GM23338 (cell line): ENCODE measurements around the gene RAB37. TPM values are rescaled to one million over a fixed set of nuclear protein-coding genes. Genes with fewer than 3 reads are reported as not detected.
A peak's percentile ranks its signal among the peaks of the same experiment; 100 is the strongest.

Source experiments
- ATAC-seq: fragments of 200-7000 bp; cut with Tn5 transposase; 3 replicates; pipeline ENCODE4 v1.9.1; 2020
- DNase-seq: peaks from one replicate; pipeline ENCODE4 v3.0.0-alpha.2; 2015; ENCODE audit warnings: low spot score
- H2AFZ ChIP-seq: fragments of 200-600 bp; sonication (generic); 2 replicates; pipeline ENCODE4 v1.8.0; 2016; ENCODE audit warnings: antibody characterized with exemption, mild to moderate bottlenecking, moderate library complexity
- H3F3A ChIP-seq: fragments of 200-600 bp; sonication (generic); replicated peaks from 2 replicates; pipeline ENCODE4 v1.8.0; 2017; ENCODE audit warnings: antibody characterized with exemption, mixed run types, low read depth
- H3K27ac ChIP-seq: fragments of 200-600 bp; sonication (generic); 2 replicates; pipeline ENCODE4 v1.6.1; 2016; ENCODE audit warnings: low read depth
- H3K27me3 ChIP-seq: fragments of 200-600 bp; sonication (generic); 2 replicates; pipeline ENCODE4 v1.8.0; 2016; ENCODE audit warnings: mild to moderate bottlenecking, mixed run types, moderate library complexity; ENCODE audit not compliant: insufficient read depth
- H3K36me3 ChIP-seq: fragments of 200-600 bp; sonication (generic); 2 replicates; pipeline ENCODE4 v1.8.0; 2016; ENCODE audit warnings: mild to moderate bottlenecking; ENCODE audit not compliant: insufficient read depth
- H3K4me1 ChIP-seq: fragments of 200-600 bp; sonication (generic); 2 replicates; pipeline ENCODE4 v1.8.0; 2016; ENCODE audit warnings: mild to moderate bottlenecking, moderate library complexity; ENCODE audit not compliant: insufficient read depth
- H3K4me2 ChIP-seq: fragments of 200-600 bp; sonication (generic); 2 replicates; pipeline ENCODE4 v1.7.1; 2017; ENCODE audit warnings: mixed run types
- H3K4me3 ChIP-seq: fragments of 200-600 bp; sonication (generic); 2 replicates; pipeline ENCODE4 v1.6.1; 2016; ENCODE audit warnings: mixed run types
- H3K79me2 ChIP-seq: fragments of 200-600 bp; sonication (generic); replicated peaks from 2 replicates; pipeline ENCODE4 v1.8.0; 2017; ENCODE audit warnings: mild to moderate bottlenecking; ENCODE audit not compliant: insufficient read depth
- H3K9me2 ChIP-seq: fragments of 200-600 bp; sonication (generic); 2 replicates; pipeline ENCODE4 v1.8.0; 2017; ENCODE audit not compliant: insufficient read depth
- H4K20me1 ChIP-seq: fragments of 200-600 bp; sonication (generic); replicated peaks from 2 replicates; pipeline ENCODE4 v1.8.0; 2017; ENCODE audit warnings: mild to moderate bottlenecking; ENCODE audit not compliant: insufficient read depth
- H3K27ac Mint-ChIP-seq: 2 replicates; pipeline ENCODE4 v1.8.0; 2020; ENCODE audit warnings: inconsistent platforms, mild to moderate bottlenecking, moderate library complexity, mixed read lengths
- H3K27me3 Mint-ChIP-seq: 3 replicates; pipeline ENCODE4 v1.8.0; 2022; ENCODE audit warnings: low read depth, mild to moderate bottlenecking, moderate library complexity, mixed read lengths, inconsistent platforms; ENCODE audit not compliant: insufficient read depth, poor library complexity
- H3K36me3 Mint-ChIP-seq: 3 replicates; pipeline ENCODE4 v1.8.0; 2021; ENCODE audit warnings: low read depth, mild to moderate bottlenecking, inconsistent platforms, moderate library complexity, mixed read lengths
- H3K4me1 Mint-ChIP-seq: 3 replicates; pipeline ENCODE4 v1.8.0; 2020; ENCODE audit warnings: mild to moderate bottlenecking, inconsistent platforms, mixed read lengths
- H3K4me3 Mint-ChIP-seq: 3 replicates; pipeline ENCODE4 v1.8.0; 2021; ENCODE audit warnings: moderate library complexity, mild to moderate bottlenecking, inconsistent platforms, mixed read lengths
- H3K9me3 Mint-ChIP-seq: 3 replicates; pipeline ENCODE4 v1.8.0; 2020; ENCODE audit warnings: moderate library complexity, mild to moderate bottlenecking, inconsistent platforms, mixed read lengths
- CREB1 ChIP-seq: fragments of 250-450 bp; sonication (Bioruptor Pico); IDR thresholded peaks from 2 replicates; pipeline ENCODE4 v1.5.0; 2020; ENCODE audit warnings: low read depth, mild to moderate bottlenecking, moderate library complexity
- EZH2 ChIP-seq: fragments of 200-600 bp; sonication (generic); IDR thresholded peaks from one replicate; pipeline ENCODE4 v1.8.0; 2017; ENCODE audit warnings: antibody characterized with exemption, mild to moderate bottlenecking, low read depth; ENCODE audit not compliant: unreplicated experiment
- EZH2phosphoT487 ChIP-seq: fragments of 200-600 bp; sonication (generic); IDR thresholded peaks from one replicate; pipeline ENCODE4 v1.8.1; 2018; ENCODE audit warnings: antibody characterized with exemption; ENCODE audit not compliant: unreplicated experiment
- JUNB ChIP-seq: IDR thresholded peaks from one replicate; pipeline ENCODE4 v1.6.1; 2016; ENCODE audit warnings: antibody characterized with exemption; ENCODE audit not compliant: unreplicated experiment
- NANOG ChIP-seq: IDR thresholded peaks from 2 replicates; pipeline ENCODE4 v1.6.1; 2016; ENCODE audit warnings: antibody characterized with exemption, borderline replicate concordance
- POLR2AphosphoS5 ChIP-seq: IDR thresholded peaks from 2 replicates; pipeline ENCODE4 v1.6.1; 2016; ENCODE audit warnings: antibody characterized with exemption, low read depth
- STAT1 ChIP-seq: IDR thresholded peaks from one replicate; pipeline ENCODE4 v1.6.1; 2016; ENCODE audit warnings: antibody characterized with exemption; ENCODE audit not compliant: unreplicated experiment
- ZNF114 ChIP-seq: fragments of 250-450 bp; sonication (Bioruptor Pico); IDR thresholded peaks from 2 replicates; pipeline ENCODE4 v1.5.0; 2020; ENCODE audit warnings: mild to moderate bottlenecking, moderate library complexity
- ZNF331 ChIP-seq: fragments of 250-450 bp; sonication (Bioruptor Pico); IDR thresholded peaks from 2 replicates; pipeline ENCODE4 v1.5.0; 2020; ENCODE audit warnings: low read depth, mild to moderate bottlenecking, moderate library complexity
- polyA plus RNA-seq: library from polyadenylated mRNA; unstranded; fragments of >200 nt; fragmentation: Nextera tagmentation; extraction: Ambion mirVana; gene quantifications from 2 replicates; pipeline ENCODE4 v1.2.1, GENCODE V29; 2016
- total RNA-seq: library from RNA; depleted of rRNA; stranded (reverse); fragments of >200 nt; shearing (Covaris generic); gene quantifications from 2 replicates; pipeline ENCODE4 v1.2.3, GENCODE V29; 2014
- TF ChIP-seq, protein P1 (sequence below): IDR thresholded peaks from 2 replicates; pipeline ENCODE4 v1.6.1; 2016; ENCODE audit warnings: antibody characterized with exemption
- TF ChIP-seq, protein P2 (sequence below), 2 experiments: fragments of 200-600 bp in 1 of 2; sonication (generic) in 1 of 2; conservative IDR thresholded peaks; 2 replicates each; pipeline versions ENCODE4 v1.5.1 to v1.6.1; 2016 to 2017; ENCODE audit warnings: antibody characterized with exemption in 2 of 2, low read depth in 2 of 2, mild to moderate bottlenecking in 2 of 2, moderate library complexity in 1 of 2
- TF ChIP-seq, protein P3 (sequence below): fragments of 250-450 bp; sonication (Bioruptor Pico); IDR thresholded peaks from 2 replicates; pipeline ENCODE4 v1.5.0; 2020; ENCODE audit warnings: mild to moderate bottlenecking, moderate library complexity
- TF ChIP-seq, protein P4 (sequence below): IDR thresholded peaks from one replicate; pipeline ENCODE4 v1.6.1; 2018; ENCODE audit warnings: antibody characterized with exemption; ENCODE audit not compliant: unreplicated experiment

Gene RAB37
- total and polyA plus RNA-seq, 2 experiments from 2014 or later, result 3.3 to 5.2 TPM

DNA sequence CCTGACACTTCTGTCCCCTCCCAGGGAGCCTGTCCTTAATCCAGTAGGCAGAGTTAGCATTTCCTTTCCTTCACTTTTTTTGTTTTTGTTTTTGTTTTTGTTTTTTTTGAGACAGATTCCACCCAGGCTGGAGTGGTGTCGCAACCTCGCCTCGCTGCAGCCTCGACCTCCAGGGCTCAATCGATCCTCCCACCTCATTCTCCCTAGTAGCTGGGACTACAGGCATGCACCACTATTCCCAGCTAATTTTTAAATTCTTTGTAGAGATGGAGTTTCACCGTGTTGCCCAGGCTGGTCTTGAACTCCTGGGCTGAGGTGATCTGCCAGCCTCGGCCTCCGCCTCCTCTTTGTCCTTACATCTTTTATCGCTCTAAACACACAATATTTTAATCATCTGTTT lies 15.4 kb downstream of the RAB37 start:
- Mint-ChIP-seq H3K4me1 (peaks cover 44% of the 10 kb centered on the region), H3K27me3 (peaks cover 21% of the 10 kb centered on the region)
- H3K27me3 ChIP-seq, result no peaks in the 10 kb centered on the region

More for the DNA sequence above, 15.4 kb downstream of the RAB37 start:
- Histone ChIP-seq H3F3A (peaks cover 6% of the 10 kb centered on the region; the same call in 1 of the 2 replicates), H3K27ac (no peak overlapping the region), H3K4me2 (no peak overlapping the region), H3K79me2 (peaks cover 84% of the 10 kb centered on the region), H2AFZ (no peak overlapping the region), H3K4me3 (no peak overlapping the region), H3K9me2 (no peaks in the 10 kb centered on the region), H3K4me1 (peaks cover 30% of the 10 kb centered on the region), H4K20me1 (peaks cover 62% of the 10 kb centered on the region), H3K36me3 (no peaks in the 10 kb centered on the region)
- H3K4me3 Mint-ChIP-seq, result no peak overlapping the region
- H3K9me3 Mint-ChIP-seq, result no peaks in the 10 kb centered on the region
- ATAC-seq, result no peak
- H3K36me3 Mint-ChIP-seq, result peaks cover 16% of the 10 kb centered on the region
- DNase-seq, result no peak
- TF ChIP-seq NANOG (no peak), JUNB (no peak), ZNF331 (CRISPR knock-in tag) (no peak), CREB1 (no peak), STAT1 (no peak), ZNF114 (CRISPR knock-in tag) (no peak), POLR2AphosphoS5 (no peak), EZH2phosphoT487 (no peak), EZH2 (no peak)
- TF ChIP-seq, protein P1, sequence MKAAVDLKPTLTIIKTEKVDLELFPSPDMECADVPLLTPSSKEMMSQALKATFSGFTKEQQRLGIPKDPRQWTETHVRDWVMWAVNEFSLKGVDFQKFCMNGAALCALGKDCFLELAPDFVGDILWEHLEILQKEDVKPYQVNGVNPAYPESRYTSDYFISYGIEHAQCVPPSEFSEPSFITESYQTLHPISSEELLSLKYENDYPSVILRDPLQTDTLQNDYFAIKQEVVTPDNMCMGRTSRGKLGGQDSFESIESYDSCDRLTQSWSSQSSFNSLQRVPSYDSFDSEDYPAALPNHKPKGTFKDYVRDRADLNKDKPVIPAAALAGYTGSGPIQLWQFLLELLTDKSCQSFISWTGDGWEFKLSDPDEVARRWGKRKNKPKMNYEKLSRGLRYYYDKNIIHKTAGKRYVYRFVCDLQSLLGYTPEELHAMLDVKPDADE, result no peak
- TF ChIP-seq, protein P2, sequence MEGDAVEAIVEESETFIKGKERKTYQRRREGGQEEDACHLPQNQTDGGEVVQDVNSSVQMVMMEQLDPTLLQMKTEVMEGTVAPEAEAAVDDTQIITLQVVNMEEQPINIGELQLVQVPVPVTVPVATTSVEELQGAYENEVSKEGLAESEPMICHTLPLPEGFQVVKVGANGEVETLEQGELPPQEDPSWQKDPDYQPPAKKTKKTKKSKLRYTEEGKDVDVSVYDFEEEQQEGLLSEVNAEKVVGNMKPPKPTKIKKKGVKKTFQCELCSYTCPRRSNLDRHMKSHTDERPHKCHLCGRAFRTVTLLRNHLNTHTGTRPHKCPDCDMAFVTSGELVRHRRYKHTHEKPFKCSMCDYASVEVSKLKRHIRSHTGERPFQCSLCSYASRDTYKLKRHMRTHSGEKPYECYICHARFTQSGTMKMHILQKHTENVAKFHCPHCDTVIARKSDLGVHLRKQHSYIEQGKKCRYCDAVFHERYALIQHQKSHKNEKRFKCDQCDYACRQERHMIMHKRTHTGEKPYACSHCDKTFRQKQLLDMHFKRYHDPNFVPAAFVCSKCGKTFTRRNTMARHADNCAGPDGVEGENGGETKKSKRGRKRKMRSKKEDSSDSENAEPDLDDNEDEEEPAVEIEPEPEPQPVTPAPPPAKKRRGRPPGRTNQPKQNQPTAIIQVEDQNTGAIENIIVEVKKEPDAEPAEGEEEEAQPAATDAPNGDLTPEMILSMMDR (conservative IDR thresholded peaks at IDR 0.05; ENCODE audit: low read depth in 2 of 2), result no peak
- TF ChIP-seq, protein P3, sequence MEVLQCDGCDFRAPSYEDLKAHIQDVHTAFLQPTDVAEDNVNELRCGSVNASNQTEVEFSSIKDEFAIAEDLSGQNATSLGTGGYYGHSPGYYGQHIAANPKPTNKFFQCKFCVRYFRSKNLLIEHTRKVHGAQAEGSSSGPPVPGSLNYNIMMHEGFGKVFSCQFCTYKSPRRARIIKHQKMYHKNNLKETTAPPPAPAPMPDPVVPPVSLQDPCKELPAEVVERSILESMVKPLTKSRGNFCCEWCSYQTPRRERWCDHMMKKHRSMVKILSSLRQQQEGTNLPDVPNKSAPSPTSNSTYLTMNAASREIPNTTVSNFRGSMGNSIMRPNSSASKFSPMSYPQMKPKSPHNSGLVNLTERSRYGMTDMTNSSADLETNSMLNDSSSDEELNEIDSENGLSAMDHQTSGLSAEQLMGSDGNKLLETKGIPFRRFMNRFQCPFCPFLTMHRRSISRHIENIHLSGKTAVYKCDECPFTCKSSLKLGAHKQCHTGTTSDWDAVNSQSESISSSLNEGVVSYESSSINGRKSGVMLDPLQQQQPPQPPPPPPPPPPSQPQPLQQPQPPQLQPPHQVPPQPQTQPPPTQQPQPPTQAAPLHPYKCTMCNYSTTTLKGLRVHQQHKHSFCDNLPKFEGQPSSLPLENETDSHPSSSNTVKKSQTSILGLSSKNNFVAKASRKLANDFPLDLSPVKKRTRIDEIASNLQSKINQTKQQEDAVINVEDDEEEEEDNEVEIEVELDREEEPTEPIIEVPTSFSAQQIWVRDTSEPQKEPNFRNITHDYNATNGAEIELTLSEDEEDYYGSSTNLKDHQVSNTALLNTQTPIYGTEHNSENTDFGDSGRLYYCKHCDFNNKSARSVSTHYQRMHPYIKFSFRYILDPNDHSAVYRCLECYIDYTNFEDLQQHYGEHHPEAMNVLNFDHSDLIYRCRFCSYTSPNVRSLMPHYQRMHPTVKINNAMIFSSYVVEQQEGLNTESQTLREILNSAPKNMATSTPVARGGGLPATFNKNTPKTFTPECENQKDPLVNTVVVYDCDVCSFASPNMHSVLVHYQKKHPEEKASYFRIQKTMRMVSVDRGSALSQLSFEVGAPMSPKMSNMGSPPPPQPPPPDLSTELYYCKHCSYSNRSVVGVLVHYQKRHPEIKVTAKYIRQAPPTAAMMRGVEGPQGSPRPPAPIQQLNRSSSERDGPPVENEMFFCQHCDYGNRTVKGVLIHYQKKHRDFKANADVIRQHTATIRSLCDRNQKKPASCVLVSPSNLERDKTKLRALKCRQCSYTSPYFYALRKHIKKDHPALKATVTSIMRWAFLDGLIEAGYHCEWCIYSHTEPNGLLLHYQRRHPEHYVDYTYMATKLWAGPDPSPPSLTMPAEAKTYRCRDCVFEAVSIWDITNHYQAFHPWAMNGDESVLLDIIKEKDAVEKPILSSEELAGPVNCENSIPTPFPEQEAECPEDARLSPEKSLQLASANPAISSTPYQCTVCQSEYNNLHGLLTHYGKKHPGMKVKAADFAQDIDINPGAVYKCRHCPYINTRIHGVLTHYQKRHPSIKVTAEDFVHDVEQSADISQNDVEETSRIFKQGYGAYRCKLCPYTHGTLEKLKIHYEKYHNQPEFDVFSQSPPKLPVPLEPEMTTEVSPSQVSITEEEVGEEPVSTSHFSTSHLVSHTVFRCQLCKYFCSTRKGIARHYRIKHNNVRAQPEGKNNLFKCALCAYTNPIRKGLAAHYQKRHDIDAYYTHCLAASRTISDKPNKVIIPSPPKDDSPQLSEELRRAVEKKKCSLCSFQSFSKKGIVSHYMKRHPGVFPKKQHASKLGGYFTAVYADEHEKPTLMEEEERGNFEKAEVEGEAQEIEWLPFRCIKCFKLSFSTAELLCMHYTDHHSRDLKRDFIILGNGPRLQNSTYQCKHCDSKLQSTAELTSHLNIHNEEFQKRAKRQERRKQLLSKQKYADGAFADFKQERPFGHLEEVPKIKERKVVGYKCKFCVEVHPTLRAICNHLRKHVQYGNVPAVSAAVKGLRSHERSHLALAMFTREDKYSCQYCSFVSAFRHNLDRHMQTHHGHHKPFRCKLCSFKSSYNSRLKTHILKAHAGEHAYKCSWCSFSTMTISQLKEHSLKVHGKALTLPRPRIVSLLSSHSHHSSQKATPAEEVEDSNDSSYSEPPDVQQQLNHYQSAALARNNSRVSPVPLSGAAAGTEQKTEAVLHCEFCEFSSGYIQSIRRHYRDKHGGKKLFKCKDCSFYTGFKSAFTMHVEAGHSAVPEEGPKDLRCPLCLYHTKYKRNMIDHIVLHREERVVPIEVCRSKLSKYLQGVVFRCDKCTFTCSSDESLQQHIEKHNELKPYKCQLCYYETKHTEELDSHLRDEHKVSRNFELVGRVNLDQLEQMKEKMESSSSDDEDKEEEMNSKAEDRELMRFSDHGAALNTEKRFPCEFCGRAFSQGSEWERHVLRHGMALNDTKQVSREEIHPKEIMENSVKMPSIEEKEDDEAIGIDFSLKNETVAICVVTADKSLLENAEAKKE, result no peak
- TF ChIP-seq, protein P4, sequence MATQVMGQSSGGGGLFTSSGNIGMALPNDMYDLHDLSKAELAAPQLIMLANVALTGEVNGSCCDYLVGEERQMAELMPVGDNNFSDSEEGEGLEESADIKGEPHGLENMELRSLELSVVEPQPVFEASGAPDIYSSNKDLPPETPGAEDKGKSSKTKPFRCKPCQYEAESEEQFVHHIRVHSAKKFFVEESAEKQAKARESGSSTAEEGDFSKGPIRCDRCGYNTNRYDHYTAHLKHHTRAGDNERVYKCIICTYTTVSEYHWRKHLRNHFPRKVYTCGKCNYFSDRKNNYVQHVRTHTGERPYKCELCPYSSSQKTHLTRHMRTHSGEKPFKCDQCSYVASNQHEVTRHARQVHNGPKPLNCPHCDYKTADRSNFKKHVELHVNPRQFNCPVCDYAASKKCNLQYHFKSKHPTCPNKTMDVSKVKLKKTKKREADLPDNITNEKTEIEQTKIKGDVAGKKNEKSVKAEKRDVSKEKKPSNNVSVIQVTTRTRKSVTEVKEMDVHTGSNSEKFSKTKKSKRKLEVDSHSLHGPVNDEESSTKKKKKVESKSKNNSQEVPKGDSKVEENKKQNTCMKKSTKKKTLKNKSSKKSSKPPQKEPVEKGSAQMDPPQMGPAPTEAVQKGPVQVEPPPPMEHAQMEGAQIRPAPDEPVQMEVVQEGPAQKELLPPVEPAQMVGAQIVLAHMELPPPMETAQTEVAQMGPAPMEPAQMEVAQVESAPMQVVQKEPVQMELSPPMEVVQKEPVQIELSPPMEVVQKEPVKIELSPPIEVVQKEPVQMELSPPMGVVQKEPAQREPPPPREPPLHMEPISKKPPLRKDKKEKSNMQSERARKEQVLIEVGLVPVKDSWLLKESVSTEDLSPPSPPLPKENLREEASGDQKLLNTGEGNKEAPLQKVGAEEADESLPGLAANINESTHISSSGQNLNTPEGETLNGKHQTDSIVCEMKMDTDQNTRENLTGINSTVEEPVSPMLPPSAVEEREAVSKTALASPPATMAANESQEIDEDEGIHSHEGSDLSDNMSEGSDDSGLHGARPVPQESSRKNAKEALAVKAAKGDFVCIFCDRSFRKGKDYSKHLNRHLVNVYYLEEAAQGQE, result no peak
- H3K27ac Mint-ChIP-seq, result 0 out of 2 replicates have a peak overlapping the region, but pooled peaks have one; percentile 37
